ENCODE results near the gene NUDC.
"Not testable (repeated sequence)": the region's sequence is repeated elsewhere in the genome, so short reads cannot be mapped to it uniquely, and the experiment has no call there.

Gene NUDC

DNA sequence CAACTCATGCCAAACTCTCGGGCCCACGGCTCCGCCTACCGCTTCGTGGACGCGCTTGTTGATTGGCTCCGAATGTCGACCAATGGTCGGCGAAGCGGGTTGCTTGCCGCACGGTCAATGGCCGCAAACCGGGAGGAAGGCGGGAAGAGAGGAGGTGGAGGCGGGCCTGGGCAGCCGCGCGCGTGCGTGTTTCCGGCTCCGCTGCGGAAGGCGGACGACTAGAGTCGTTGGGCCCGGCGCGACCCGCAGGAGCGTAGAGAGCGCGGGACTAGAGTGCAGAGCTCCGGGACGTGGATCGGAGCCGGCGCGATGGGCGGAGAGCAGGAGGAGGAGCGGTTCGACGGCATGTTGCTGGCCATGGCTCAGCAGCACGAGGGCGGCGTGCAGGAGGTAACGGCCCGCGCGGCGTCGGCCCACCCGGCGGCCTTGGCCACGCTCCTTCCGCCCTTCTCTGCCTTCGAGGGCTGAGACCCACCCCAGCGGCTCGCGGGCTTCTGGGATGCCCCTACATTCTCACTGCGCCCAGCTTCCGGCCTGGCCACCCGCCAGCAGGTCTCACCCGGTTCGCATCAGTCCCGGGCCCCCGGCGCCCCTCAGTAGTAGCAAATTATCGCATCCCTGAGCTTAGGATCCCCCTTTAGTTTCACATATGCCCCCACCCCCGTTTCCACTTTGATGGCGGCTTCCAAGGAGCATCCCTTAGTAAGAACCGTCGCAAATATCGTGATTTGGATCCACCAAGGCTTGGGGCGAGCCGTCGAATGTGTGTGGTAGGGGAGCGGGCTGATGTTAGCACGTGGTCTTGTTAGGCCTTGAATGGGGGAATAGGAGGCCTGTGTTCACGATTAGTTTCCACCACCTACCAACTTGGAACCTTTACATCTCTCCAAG lies at the start of gene NUDC:
NUDC (plus strand) TSS at position 204 of the 891 bp plus-strand sequence; CDS start at position 310, 106 bp downstream.
- DNase-seq, result peak; percentile 88

DNA sequence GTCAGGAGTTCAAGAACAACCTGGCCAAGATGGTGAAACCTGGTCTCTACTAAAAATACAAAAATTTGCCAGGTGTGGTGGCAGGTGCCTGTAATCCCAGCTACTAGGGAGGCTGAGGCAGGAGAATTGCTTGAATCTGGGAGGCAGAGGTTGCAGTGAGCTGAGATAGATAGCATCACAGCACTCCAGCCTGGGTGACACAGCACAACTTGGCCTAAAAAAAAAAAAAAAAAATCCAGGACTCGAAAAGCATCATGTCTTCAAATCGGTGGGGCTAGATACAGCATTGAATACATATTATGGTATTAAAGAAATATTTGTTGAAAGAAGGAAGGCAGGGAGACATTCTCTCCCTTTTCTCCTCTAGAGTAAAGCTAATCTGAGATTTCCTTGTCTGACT lies 48.4 kb upstream of the NUDC start:
- DNase-seq, result not testable (repeated sequence)

DNA sequence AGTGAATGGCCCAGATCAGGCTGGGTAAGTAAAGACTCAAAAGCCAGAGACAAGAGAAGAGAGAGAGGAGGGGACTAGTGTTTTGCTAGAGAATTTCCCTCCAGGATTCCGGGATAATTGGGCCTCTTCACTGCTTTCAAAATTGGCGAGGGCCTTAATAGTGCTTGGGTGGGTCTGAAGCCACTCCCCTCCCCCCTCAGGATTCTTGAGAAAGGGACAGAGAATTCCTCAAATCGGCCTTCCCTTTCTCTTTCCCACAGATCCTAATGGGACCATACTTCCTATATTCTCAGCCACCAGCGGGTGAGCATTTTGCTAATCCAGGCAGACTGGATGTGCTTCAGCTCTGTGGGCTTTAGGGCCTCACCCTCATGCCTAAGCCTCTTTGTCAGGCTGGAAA lies 46.6 kb upstream of the NUDC start:
- no peak for DNase-seq

- no peak for DNase-seq
Observed at GRCh38 chr1:26877326-26877725, 44.2 kb upstream of the NUDC start.

DNA sequence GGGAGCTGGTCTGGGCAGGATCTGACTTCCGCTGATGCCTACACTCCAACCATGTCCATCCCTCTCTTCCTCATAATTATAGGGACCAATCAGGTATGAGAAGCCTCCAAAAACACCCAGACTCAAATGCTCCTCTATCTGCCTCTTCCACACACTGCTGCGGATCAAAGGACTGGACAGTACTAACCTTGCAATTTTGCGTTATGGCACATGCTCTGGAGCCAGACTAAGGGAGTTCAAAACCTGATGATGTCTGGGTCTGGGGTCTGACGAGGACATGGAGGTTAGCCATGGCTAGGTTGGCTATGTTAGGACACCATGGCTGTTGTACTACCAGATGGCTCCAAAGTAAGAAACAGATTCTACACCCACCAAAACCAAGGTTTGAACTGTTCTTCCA lies 41.8 kb upstream of the NUDC start:
- no peak for DNase-seq

DNA sequence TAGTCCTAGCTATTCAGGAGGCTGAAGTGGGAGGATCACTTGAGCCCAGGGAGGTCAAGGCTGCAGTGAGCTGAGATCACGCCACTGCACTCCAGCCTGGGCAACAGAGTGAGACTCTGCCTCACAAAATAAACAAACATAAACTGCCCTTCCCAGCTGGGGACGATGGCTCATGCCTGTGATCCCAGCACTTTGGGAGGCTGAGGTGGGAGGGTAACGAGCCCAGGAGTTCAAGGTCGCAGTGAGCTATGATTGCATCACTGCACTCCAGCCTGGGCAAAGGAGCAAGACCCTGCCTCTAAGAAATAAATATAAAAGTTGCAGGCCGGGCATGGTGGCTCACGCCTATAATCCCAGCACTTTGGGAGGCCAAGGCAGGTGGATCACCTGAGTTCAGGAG lies 39.9 kb upstream of the NUDC start:
- not testable (repeated sequence) for DNase-seq

- no peak for DNase-seq
Observed at GRCh38 chr1:26882696-26883463, 38.7 kb upstream of the NUDC start.

DNA sequence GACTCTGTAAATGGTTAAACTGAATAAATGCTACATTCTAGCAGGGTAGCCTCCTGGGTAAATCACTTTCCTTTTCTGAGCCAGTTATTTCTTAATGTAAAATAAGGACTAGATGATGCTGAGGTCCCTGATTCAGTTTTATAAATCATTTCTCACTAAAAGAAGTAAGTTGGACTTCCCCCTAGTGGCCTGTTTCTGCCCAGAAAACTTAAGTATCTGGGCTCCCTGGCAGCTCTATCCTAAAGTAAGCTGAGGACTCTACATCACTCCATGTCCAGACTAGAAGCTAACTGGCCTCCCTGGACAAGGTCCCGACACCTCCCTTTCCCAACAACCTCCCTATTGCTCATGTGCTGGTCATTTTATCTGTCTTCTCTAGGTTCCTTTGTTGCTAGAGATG lies 34.4 kb upstream of the NUDC start:
- DNase-seq, result no peak

GRCh38 chr1:26888231-26888630 lies 33.3 kb upstream of the NUDC start:
- no peak for DNase-seq

DNA sequence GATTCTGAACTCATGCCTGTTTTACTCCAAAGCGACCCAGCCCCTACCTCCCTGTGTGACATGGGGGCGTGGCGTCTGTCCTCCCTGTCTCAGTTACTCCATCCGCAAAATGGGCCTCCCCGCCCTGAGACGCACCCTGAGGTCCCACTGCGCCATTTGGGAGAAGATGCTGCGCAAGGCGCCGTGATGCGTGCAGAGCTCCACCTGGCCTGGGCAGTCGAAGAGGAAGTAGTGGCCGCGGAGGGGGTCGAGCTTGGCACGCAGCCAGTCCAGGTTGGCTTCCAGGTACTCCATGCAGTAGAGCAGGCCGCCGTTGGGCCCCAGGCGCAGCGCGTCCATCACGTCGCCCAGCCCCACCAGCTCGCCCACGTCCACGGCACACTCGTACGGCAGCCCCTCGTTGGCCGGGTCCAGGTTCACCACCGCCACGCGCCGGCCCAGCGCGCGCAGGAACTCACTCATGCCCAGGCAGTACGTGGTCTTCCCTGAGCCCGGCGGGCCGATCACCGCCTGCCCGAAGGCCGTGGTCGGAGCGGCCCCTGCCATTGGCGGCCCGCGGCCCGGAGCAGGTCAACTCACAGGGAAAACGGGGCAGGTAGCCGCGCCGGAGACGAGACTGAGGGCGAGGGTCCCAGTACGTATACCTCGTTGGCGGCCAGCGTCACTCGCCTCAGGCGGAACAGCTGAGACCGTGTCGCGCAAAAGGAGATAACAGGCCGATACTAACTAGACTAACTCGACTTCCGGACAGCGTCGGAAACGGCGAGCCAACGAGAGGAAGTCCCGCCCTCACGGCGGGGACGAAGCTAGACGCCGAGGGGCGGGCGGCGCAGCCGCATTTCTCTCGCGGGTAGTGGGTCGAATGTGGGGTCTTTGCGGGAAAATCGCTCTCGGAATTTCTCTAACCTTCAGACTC lies 31.7 kb upstream of the NUDC start, which contains the start of gene GPN2:
GPN2 (minus strand) TSS at position 733 of the 916 bp plus-strand sequence; CDS start at position 546, 187 bp downstream.
- peak; percentile 44 to 50 for DNase-seq

GRCh38 chr1:26890467-26890796 lies 31.1 kb upstream of the NUDC start:
- DNase-seq, result no peak

DNA sequence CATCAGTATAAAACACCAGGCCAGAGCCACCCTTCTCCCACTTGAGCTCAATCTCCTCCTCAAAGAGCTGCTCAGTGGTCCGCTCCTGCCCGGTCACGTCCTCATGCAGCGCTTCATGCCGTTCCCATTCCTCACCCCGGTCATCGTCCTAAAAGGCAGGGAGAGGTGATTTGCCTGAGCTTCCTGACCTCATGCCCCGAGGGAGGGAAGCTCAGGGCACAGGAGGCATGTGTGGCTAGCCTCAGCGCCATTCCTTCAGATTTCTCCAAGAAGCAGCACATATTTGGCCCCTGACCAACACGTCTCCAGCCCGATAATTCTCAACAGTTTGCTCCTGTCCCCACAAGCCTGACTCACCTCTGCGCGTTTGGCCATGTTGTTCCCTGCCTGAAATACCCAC lies 27.3 kb upstream of the NUDC start:
- DNase-seq, result no peak

DNA sequence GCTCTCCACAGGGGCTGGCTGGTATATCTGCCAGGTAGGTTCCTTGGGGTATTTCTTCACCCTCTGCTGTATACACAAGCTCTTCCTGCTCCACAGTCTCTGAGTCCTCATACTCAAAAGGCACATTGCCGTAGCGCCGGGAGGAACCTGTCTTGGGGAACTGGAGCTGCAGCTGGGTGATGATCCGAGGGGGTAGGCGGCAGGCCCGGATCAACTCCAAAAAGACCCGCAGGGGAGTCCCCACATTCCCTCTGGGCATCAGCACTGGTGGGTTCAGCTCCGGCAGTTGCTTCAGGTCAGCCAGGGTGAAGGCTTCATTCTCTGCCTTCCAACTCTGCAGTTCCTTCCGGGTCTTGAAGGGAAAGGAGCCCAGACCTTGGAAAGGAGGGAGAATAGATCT lies 24.2 kb upstream of the NUDC start:
- no peak for DNase-seq

DNA sequence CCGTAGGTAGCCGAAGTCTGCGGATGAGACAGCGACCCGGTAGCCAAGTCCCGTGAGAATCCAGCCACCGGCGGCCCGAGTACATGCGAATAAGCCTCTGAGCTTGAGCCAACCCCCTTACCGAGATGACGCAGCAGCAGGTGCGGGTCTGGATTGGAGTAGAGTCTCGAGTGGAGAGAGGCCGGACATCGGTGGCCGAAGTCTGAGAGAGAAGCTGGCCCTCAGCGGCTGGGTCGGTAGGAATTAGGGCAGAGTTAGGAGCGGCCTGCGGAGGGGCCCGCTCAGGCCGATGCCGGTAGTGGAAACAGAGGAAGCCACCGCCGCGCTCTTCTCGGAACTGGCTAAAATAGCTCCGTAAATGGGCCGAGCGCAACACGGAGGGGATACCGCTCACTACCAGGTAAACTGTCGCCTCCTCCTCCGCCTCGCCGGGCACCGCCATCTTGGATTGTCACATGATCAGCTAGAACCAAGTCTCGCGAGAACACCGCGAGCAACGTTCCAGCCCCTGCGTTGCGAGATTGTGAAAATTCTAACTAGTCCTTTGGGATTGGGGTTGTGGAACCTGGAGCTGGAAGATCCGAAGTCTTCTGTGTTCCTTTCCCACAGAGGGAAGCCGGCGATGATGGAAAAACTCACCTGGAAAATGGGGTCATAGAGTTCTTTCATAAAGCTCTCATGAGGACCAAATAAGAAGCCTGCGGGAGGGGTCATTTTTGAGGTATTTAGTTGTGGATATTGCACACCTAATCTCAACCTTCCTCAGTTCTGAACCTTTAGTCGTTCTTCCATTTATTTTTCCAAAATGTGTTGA lies 21.3 kb upstream of the NUDC start, which contains the start of gene GPATCH3:
GPATCH3 (minus strand) TSS at position 467 of the 814 bp plus-strand sequence; CDS start at position 442, 25 bp downstream.
- DNase-seq, result peak; percentile 72

GRCh38 chr1:26900815-26901511 lies 20.6 kb upstream of the NUDC start:
- no peak for DNase-seq

GRCh38 chr1:26907071-26907917 lies 14.2 kb upstream of the NUDC start:
- no peak for DNase-seq

DNA sequence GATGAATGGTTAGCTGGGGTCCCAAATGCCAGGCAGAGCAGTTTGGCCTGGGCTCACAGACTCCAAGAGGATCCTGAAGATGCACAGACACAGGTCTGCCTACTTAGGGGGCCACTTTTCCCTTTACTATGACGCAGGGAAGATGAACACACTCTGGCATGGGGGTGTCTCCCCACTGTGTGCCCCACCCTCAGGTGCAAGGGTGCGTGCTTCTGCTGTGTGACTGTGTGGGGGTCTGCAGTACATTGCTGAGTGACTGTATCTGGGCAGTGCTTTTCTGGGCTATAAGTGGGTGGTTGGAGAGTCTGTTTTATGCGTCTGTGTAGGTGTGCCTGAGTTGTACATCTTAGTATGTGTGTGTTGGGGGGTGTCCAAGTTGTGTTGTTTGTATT lies 11.6 kb upstream of the NUDC start:
- no peak for DNase-seq

DNA sequence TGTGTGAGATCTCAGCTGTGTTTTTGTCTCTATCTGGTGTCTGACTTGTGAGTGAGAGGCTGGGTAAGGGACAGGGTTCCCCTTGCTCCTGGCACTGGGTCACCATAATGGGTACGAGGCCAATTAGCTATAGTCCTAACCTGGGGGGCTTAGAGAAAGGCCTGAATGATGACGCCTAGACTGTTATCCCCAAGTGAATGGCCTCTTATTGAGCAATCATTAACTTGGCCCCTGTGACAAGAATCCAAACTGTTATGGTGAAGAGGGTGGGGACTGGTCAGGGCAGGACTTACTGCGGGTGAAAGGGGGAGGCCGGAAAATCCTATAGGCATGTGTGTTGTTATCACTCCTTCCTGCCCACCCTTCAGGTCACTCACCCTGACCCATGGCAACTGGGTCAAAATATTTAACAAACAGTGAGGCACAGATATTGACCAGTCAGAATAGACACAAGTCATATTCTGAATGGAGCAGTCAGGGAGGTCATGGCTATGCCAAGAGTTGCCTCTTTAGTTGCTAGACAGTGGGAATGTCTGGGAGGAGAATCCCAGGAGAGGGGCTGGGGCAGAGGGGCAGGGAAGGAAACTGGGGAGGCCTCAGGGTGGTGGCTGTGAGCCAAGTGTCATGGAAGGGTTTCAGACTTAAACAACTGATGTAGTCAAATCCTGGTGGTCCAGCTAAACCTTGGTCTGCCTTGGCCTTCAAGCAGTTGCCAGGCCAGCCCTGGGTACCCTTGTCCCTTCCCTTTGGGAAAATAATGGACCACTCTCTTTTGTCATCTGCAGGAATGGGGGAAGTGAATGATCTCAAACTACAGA lies 11.0 kb upstream of the NUDC start:
- DNase-seq, result no peak

- no peak for DNase-seq
Observed at GRCh38 chr1:26911399-26912146, 10.0 kb upstream of the NUDC start.
